Measurements from ENCODE around the gene RNF26. TPM values are rescaled to one million over a fixed set of nuclear protein-coding genes. Genes with fewer than 3 reads are reported as not detected.

RNF26 gene
- total and polyA plus RNA-seq, 9 donors, result 3.0 to 22.1 (median 18.3) TPM

DNA sequence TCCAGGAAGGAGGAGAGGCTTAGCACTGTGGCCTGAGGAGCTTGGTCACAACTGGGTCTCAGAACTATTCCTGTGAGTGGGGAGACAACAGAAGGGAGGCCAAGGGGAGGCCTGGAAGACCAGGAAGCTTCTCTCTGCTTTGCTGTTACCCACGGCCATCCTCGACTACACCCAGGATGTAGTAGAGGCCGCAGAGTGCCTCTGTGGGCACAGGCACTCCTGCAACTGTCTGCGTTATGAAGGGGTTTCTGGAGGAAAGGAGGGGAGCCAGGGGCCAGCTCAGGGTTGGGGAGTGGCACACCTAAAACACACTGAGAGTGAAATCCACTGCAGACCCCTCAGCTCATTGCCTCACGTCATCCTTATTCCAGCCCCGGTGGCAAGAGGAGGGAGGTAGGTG lies 16.0 kb downstream of the RNF26 start:
- Histone ChIP-seq H3K4me1 (ENCODE audit: control insufficient read depth, insufficient read depth, low read length) (peaks cover 20% of the 10 kb centered on the region), H3K9me3 (replicated peaks; ENCODE audit: control insufficient read depth, low read depth, low read length) (no peaks in the 10 kb centered on the region), H3K27me3 (ENCODE audit: control insufficient read depth, insufficient read depth, low read length) (no peaks in the 10 kb centered on the region), H3K27ac (ENCODE audit: low read length) (no peak overlapping the region), H3K4me3 (ENCODE audit: low read length) (no peak overlapping the region), H3K36me3 (ENCODE audit: control insufficient read depth, insufficient read depth, low read length) (peaks cover 4% of the 10 kb centered on the region)
- 100% methylated on average over 2 of the region's 6 CpGs for WGBS (ENCODE audit: insufficient coverage)
- DNase-seq, result no peak

DNA sequence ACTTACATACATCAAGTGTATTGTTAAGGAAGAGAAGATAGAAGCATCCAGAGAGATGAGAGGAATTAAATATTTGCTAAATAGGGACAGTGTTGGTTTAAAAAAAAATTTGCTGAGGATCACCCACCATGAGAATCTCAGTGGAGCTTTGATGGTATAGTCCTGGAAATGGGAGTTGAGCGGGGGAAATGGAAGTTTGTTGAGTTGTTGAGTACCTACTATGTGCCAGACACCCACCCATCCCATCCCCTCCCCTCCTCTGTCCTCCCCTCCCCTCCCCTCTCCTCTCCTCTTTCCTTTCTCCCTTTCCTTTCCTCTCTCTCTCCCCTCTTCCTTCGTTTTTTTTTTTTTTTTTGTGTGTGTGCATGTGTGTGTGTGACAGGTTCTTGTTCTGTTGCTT lies 16.9 kb downstream of the RNF26 start:
- Histone ChIP-seq H3K4me3 (ENCODE audit: low read length) (no peak overlapping the region), H3K27me3 (ENCODE audit: control insufficient read depth, insufficient read depth, low read length) (no peaks in the 10 kb centered on the region), H3K9me3 (replicated peaks; ENCODE audit: control insufficient read depth, low read depth, low read length) (no peaks in the 10 kb centered on the region), H3K4me1 (ENCODE audit: control insufficient read depth, insufficient read depth, low read length) (peaks cover 23% of the 10 kb centered on the region), H3K27ac (ENCODE audit: low read length) (no peak overlapping the region), H3K36me3 (ENCODE audit: control insufficient read depth, insufficient read depth, low read length) (peaks cover 7% of the 10 kb centered on the region)
- WGBS (ENCODE audit: insufficient coverage), result no CpG with 5 or more reads among the region's 2 CpGs
- DNase-seq, result no peak

DNA sequence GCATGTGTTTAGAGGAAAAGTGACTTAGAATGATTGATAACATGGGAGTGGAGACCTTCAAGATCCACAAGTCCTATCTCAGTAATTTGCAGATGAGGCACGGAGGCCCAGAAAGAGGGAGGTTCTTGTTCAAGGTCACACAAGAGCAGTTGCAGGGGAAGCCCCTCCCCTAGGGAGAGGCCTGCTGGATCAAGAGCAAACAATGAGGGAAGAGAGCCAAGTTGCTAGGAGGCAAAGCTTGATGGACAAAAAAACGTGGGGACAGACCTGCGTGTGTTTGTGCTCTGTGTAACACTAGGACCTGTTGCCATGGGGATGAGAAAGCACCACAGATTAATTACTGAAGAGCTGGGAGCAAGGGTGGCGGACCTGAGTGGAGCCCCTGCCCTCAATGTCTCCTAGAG lies 18.5 kb downstream of the RNF26 start:
- H3K4me3 ChIP-seq (ENCODE audit: low read length), result no peak overlapping the region
- DNase-seq, result peak; percentile 82
- 42% methylated on average over 3 of the region's 4 CpGs for WGBS (ENCODE audit: insufficient coverage)
- H3K36me3 ChIP-seq (ENCODE audit: control insufficient read depth, insufficient read depth, low read length), result peaks cover 16% of the 10 kb centered on the region
- H3K27ac ChIP-seq (ENCODE audit: low read length), result no peak overlapping the region
- no peaks in the 10 kb centered on the region for H3K27me3 ChIP-seq (ENCODE audit: control insufficient read depth, insufficient read depth, low read length)
- no peaks in the 10 kb centered on the region for H3K9me3 ChIP-seq (replicated peaks; ENCODE audit: control insufficient read depth, low read depth, low read length)
- H3K4me1 ChIP-seq (ENCODE audit: control insufficient read depth, insufficient read depth, low read length), result peaks cover 26% of the 10 kb centered on the region

DNA sequence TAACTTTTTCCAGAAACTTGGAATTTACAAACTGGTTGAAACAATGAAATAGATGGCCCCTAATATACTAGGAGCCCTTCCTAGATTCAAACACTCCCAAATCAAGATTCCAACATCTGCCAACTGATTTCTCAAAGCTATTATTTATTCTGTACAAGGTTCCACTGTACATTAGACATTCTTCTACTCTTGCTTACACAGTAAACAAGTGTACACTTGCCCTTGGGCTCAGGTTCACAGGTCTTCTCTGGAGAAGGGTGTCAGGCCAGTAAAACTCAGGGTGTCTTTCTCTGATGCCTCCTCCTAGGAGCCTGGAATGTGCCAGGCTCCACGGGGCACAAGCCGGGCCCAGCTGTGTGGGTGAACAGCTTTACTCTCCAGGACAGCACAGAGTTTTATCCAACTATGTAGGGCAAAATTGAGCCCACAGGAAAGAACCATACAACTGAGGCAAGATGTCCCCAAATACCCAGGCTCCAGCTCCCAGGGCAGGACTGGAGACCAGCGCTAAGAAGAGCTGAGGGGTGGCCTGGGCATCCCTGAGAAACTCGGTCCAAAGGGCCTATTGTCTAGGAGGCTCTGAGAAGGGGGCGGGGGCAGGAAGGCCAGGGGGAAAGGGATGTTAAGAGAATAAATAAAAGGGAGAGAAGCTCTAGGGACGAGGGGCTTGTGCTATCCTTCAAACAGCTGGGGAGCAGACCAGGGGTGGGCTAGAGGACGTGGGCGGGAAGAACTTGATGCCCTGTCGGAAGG lies 20.9 kb downstream of the RNF26 start:
- 82% methylated on average over 7 of the region's 9 CpGs for WGBS (ENCODE audit: insufficient coverage)
- no peak for DNase-seq
- H3K27me3 ChIP-seq (ENCODE audit: control insufficient read depth, insufficient read depth, low read length), result no peaks in the 10 kb centered on the region
- peaks cover 36% of the 10 kb centered on the region for H3K36me3 ChIP-seq (ENCODE audit: control insufficient read depth, insufficient read depth, low read length)
- H3K27ac ChIP-seq (ENCODE audit: low read length), result no peak overlapping the region
- H3K4me1 ChIP-seq (ENCODE audit: control insufficient read depth, insufficient read depth, low read length), result peaks cover 29% of the 10 kb centered on the region
- no peaks in the 10 kb centered on the region for H3K9me3 ChIP-seq (replicated peaks; ENCODE audit: control insufficient read depth, low read depth, low read length)
- no peak overlapping the region for H3K4me3 ChIP-seq (ENCODE audit: low read length)

DNA sequence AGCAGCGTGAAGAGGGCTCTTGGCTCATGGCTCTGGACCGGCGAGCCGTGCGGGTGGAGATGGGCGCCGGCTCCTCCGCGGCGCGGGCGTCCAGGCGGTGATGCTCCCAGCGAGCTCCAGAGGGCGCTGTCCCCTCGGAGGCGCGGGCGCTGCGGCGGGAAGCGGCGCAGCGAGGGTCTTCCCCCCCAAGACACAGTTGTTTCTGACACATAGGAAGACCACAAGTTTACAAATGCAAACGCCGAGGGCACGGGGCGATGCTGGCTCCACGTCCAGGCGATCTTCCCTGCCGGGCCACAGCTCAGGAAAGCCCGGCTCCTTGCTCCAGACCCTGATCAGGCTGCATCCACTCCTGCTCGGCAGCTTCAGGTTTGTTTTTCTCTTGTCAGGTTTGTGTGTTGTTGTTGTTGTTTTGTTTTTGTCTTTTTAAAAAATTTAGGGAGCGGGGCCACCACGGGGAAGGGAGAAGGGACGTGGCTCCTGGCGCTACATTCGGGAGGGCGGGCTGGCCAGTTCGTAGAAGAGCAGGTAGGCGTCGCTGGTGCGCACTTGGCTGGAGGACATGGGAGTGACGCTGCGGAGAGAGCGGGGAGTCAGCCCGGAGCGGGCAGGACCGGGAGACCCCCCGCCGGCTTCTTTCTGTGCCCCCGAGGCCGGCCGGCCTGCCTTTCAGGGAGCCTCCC lies 22.2 kb downstream of the RNF26 start:
- 1% methylated on average over 41 of the region's 54 CpGs for WGBS (ENCODE audit: insufficient coverage)
- H3K27ac ChIP-seq (ENCODE audit: low read length), result peak overlapping the region; percentile 80
- peaks cover 36% of the 10 kb centered on the region for H3K4me1 ChIP-seq (ENCODE audit: control insufficient read depth, insufficient read depth, low read length)
- peaks cover 36% of the 10 kb centered on the region for H3K36me3 ChIP-seq (ENCODE audit: control insufficient read depth, insufficient read depth, low read length)
- H3K4me3 ChIP-seq (ENCODE audit: low read length), result peak overlapping the region; percentile 60
- DNase-seq, result peak; percentile 91
- H3K27me3 ChIP-seq (ENCODE audit: control insufficient read depth, insufficient read depth, low read length), result no peaks in the 10 kb centered on the region
- H3K9me3 ChIP-seq (replicated peaks; ENCODE audit: control insufficient read depth, low read depth, low read length), result no peaks in the 10 kb centered on the region

DNA sequence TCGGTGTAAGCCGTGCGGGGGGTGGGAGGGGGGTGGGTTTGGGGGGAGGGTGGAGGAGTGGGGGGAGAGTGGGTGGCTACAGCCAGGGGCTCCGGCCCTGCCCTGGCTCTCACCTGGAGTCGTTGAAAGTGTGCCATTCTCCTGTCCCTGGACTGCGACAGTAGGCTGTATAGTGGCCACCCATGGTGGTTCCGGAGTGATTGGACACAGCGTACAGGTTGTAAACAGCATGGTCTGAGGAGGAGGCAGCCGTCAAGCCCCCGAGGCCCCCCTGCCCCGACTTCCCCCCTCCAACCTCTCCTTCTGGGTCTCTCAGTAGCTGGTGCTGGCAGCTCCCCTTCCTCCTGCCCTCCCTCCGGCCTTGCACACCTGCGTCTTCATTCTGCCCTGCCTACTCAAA lies 22.7 kb downstream of the RNF26 start:
- peaks cover 36% of the 10 kb centered on the region for H3K36me3 ChIP-seq (ENCODE audit: control insufficient read depth, insufficient read depth, low read length)
- 70% methylated on average over 2 of the region's 13 CpGs for WGBS (ENCODE audit: insufficient coverage)

DNA sequence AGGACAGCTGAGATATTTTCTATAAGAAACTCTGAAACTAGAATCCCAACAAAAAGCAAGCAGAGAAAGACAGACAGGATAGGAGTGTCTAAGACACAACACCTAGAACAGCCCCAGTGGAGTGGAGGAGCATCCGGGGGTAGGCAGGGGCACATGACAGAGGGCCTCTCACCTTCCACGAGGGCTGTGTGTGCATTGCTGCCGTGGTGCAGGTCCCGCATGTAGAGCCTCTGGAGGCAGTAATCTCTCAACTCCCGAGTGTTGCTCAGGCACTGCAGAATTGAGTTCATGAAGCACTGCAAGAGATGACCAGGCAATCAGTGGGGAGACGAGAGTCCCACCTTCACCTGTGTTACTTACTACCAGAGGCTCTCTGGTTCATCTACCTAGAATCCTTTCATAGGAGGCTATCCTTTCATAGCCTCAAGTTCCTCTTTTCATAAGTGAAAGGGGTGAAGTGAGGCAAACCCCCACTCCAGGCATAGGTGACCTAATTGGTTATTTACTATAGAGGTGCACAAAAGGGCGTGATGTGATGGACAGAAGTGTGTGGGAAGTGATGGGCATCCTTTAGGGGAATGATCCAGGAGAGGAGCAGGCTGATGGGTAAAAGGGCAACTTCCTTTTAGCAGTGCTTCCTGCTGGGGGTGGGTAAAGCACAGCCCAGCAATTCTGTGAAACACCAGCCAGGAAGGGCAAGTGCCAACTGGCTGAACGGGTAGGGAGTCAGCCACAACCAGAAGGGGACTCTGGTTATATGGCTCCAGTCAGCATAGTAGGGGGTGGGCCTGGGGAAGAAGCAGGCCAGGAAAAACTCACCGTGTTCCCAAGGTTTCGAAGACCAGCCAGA lies 25.3 kb downstream of the RNF26 start:
- H3K36me3 ChIP-seq (ENCODE audit: control insufficient read depth, insufficient read depth, low read length), result peaks cover 36% of the 10 kb centered on the region
- peaks cover 4% of the 10 kb centered on the region for H3K27me3 ChIP-seq (ENCODE audit: control insufficient read depth, insufficient read depth, low read length)
- no peak overlapping the region for H3K4me3 ChIP-seq (ENCODE audit: low read length)
- H3K4me1 ChIP-seq (ENCODE audit: control insufficient read depth, insufficient read depth, low read length), result peaks cover 53% of the 10 kb centered on the region
- DNase-seq, result no peak
- H3K27ac ChIP-seq (ENCODE audit: low read length), result peak overlapping the region; percentile 49
- 80% methylated on average over 7 of the region's 10 CpGs for WGBS (ENCODE audit: insufficient coverage)
- no peaks in the 10 kb centered on the region for H3K9me3 ChIP-seq (replicated peaks; ENCODE audit: control insufficient read depth, low read depth, low read length)

More for the DNA sequence above, 22.7 kb downstream of the RNF26 start:
- Histone ChIP-seq H3K4me1 (ENCODE audit: control insufficient read depth, insufficient read depth, low read length) (peaks cover 42% of the 10 kb centered on the region), H3K9me3 (replicated peaks; ENCODE audit: control insufficient read depth, low read depth, low read length) (no peaks in the 10 kb centered on the region), H3K4me3 (ENCODE audit: low read length) (peak overlapping the region; percentile 60), H3K27me3 (ENCODE audit: control insufficient read depth, insufficient read depth, low read length) (no peaks in the 10 kb centered on the region), H3K27ac (ENCODE audit: low read length) (no peak overlapping the region)
- no peak for DNase-seq

DNA sequence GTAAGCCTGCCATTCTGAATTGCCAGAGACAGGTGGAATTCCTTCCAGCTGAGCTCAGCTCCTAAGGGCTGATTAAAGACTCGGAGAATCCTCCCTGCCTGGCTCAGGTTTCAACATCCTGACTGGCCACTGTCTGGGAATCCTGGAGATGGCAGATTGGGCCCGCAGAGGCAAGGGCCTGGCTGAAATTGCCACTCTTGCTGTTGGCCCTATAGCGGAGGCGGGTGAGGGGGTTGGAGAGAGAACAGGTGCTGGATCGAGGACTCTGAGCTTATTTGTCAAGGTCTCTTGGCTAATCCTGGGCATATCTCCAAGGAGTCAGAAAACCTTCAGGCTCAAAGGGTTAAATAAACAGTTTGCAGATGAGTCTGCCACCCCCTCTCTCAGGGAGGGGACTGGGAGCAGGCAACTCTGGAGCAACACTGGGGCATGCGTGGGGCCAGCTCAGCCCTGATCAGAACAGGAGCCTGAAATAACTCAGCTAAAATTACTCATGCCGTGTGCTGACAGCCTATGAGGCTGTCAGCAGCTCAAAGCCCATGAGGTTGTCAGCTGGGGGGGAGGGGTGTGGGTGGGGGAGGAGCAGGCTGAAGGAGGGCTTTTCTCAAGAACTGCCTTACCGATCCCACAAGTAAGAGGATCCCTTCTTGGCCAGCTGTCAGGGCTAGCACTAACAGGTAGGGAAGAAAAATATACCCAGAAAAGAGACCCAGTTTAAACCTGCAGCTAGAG lies 26.9 kb downstream of the RNF26 start:
- Histone ChIP-seq H3K4me1 (ENCODE audit: control insufficient read depth, insufficient read depth, low read length) (peaks cover 62% of the 10 kb centered on the region), H3K27ac (ENCODE audit: low read length) (peak overlapping the region; percentile 85)

DNA sequence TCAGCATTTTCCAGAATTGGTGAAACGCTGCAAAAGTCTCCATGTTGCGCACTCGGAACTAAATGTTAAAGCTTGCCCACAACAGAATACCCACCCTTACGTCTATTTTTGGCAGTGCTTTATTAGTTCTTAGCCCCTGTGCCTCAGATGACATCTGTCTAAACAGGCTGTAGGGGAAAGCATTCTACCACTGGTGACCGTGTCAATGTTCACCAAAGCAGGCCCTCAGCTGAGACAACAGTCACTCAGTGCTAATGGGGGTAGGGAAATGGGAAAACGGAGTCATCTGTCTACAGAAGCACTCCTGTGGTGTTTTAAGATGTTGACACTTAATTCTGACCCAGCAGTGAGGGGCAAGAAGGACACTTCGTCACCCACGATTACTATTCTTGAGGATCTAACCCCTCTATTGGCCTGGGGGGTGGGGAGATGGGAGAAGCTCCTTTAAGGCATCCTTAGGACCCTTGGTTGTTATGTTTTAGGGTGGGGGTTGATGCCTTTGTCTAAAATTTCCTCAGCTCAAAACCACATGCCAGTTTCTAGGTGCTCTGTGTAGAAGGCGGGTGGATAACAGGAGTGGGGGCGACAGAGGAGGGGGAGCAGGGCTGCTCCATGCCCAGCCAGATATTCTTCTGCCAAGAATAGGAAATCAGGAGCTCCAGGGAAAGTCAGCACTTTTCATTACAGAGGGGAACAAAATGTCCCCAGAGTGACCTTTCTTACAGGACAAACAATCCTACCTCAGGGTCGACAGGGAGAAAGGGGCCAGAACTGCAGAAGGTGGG lies 27.8 kb downstream of the RNF26 start:
- Histone ChIP-seq H3K9me3 (replicated peaks; ENCODE audit: control insufficient read depth, low read depth, low read length) (no peaks in the 10 kb centered on the region), H3K27me3 (ENCODE audit: control insufficient read depth, insufficient read depth, low read length) (peaks cover 11% of the 10 kb centered on the region), H3K4me1 (ENCODE audit: control insufficient read depth, insufficient read depth, low read length) (peaks cover 64% of the 10 kb centered on the region), H3K4me3 (ENCODE audit: low read length) (peak overlapping the region; percentile 44), H3K36me3 (ENCODE audit: control insufficient read depth, insufficient read depth, low read length) (peaks cover 28% of the 10 kb centered on the region), H3K27ac (ENCODE audit: low read length) (peak overlapping the region; percentile 85)
- 54% methylated on average over 5 of the region's 11 CpGs for WGBS (ENCODE audit: insufficient coverage)
- DNase-seq, result no peak

More for the DNA sequence above, 26.9 kb downstream of the RNF26 start:
- peak; percentile 83 for DNase-seq
- H3K27me3 ChIP-seq (ENCODE audit: control insufficient read depth, insufficient read depth, low read length), result peaks cover 11% of the 10 kb centered on the region
- WGBS (ENCODE audit: insufficient coverage), result 16% methylated on average over 4 of the region's 8 CpGs
- H3K36me3 ChIP-seq (ENCODE audit: control insufficient read depth, insufficient read depth, low read length), result peaks cover 29% of the 10 kb centered on the region
- no peaks in the 10 kb centered on the region for H3K9me3 ChIP-seq (replicated peaks; ENCODE audit: control insufficient read depth, low read depth, low read length)
- no peak overlapping the region for H3K4me3 ChIP-seq (ENCODE audit: low read length)

Data from muscle of leg (tissue), 11 donors.